HCT116 (cell line): ENCODE results near the gene PML. TPM values are rescaled to one million over a fixed set of nuclear protein-coding genes. Genes with fewer than 3 reads are reported as not detected.

Source experiments
- ATAC-seq: fragments of 200-7000 bp; cut with Tn5 transposase; 2 replicates; pipeline ENCODE4 v1.9.1; 2020; ENCODE audit warnings: mild to moderate bottlenecking, moderate library complexity
- BruUV-seq: library from RNA; stranded (reverse); fragments of 400-500 nt; replicated peaks from 2 replicates; lab custom pipeline; 2021; lab: Mats Ljungman, UMichigan
- CTCF ChIA-PET: fragments of 300-600 bp; sonication (Branson Sonifier 250); formaldehyde crosslinking; loops from one replicate; lab custom pipeline; 2021; ENCODE audit warnings: antibody characterized with exemption; lab: Charles Lee
- POLR2A ChIA-PET: fragments of 300-600, 350-600 bp; sonication (Branson Sonifier 250); formaldehyde crosslinking; loops from one replicate; lab custom pipeline; 2021; ENCODE audit warnings: antibody characterized with exemption; lab: Charles Lee
- RAD21 ChIA-PET, 2 experiments: fragments of 300-600 bp; sonication (Branson Sonifier 250); formaldehyde crosslinking; loops; one replicate each; lab custom pipeline; 2023; ENCODE audit warnings: low total read pairs in 2 of 2; ENCODE audit not compliant: uncharacterized antibody in 2 of 2, unreplicated experiment in 2 of 2, low non-redundant PET in 1 of 2; lab: Charles Lee
- DNase-seq: peaks from one replicate; pipeline ENCODE4 v3.0.0-alpha.2; 2010; ENCODE audit warnings: low read depth, low spot score
- H2AFZ ChIP-seq: fragments of 200-600 bp; shearing (Covaris generic), sonication (generic); 2 replicates; pipeline ENCODE4 v1.6.1; 2017; ENCODE audit warnings: low read depth, mixed run types, mixed read lengths, antibody characterized with exemption, low read length; ENCODE audit not compliant: poor library complexity, severe bottlenecking
- H3K27ac ChIP-seq: 2 replicates; pipeline ENCODE4 v1.5.1; 2012; ENCODE audit warnings: low read depth, low read length
- H3K27me3 ChIP-seq: fragments of 200-600 bp; sonication (generic); 2 replicates; pipeline ENCODE4 v1.6.1; 2016; ENCODE audit warnings: mixed run types, low read length, mixed read lengths; ENCODE audit not compliant: insufficient read depth
- H3K36me3 ChIP-seq, 2 experiments: fragments of 200-500 bp in 1 of 2; fragments of 200-600 bp in 1 of 2; sonication (Bioruptor generic) in 1 of 2; sonication (generic) in 1 of 2; 2 replicates each; pipeline versions ENCODE4 v1.5.1 to v1.6.1; 2014 to 2016; ENCODE audit warnings: low read length in 2 of 2, inconsistent platforms in 1 of 2, mixed read lengths in 1 of 2, mixed run types in 1 of 2; ENCODE audit not compliant: insufficient read depth in 2 of 2, control insufficient read depth in 1 of 2
- H3K4me1 ChIP-seq, 2 experiments: fragments of 200-600 bp in 1 of 2; sonication (generic) in 1 of 2; 2 replicates each; pipeline versions ENCODE4 v1.5.1 to v1.6.1; 2012 to 2017; ENCODE audit warnings: low read length in 2 of 2, inconsistent platforms in 1 of 2, mild to moderate bottlenecking in 1 of 2, mixed read lengths in 1 of 2, mixed run types in 1 of 2, moderate library complexity in 1 of 2; ENCODE audit not compliant: insufficient read depth in 2 of 2, control insufficient read depth in 1 of 2
- H3K4me2 ChIP-seq: fragments of 200-600 bp; sonication (generic); 2 replicates; pipeline ENCODE4 v1.6.1; 2017; ENCODE audit warnings: mixed run types, low read length, mixed read lengths
- H3K4me3 ChIP-seq, 2 experiments: fragments of 200-600 bp in 1 of 2; sonication (generic) in 1 of 2; replicated peaks in 1 of 2; 2 replicates each; pipeline ENCODE4 v1.5.1; 2011 to 2016; ENCODE audit warnings: low read length in 2 of 2, control low read depth in 1 of 2, low read depth in 1 of 2, mild to moderate bottlenecking in 1 of 2, mixed read lengths in 1 of 2, mixed run types in 1 of 2
- H3K79me2 ChIP-seq: fragments of 200-600 bp; sonication (generic); 2 replicates; pipeline ENCODE4 v1.6.1; 2017; ENCODE audit warnings: mild to moderate bottlenecking, mixed run types, low read length, moderate library complexity, mixed read lengths; ENCODE audit not compliant: insufficient read depth
- H3K9ac ChIP-seq: fragments of 200-600 bp; sonication (generic); 2 replicates; pipeline ENCODE4 v1.6.1; 2016; ENCODE audit warnings: low read length, mixed read lengths
- H3K9me2 ChIP-seq: fragments of 200-600 bp; sonication (generic), shearing (Covaris generic); 2 replicates; pipeline ENCODE4 v1.6.1; 2017; ENCODE audit warnings: mixed run types, mild to moderate bottlenecking, moderate library complexity; ENCODE audit not compliant: insufficient read depth
- H3K9me3 ChIP-seq, 2 experiments: fragments of 200-500 bp in 1 of 2; fragments of 200-600 bp in 1 of 2; sonication (Bioruptor generic) in 1 of 2; sonication (generic) in 1 of 2; 2 replicates each; pipeline ENCODE4 v1.6.1; 2014 to 2017; ENCODE audit warnings: low read length in 2 of 2, mixed read lengths in 2 of 2, inconsistent platforms in 1 of 2, low read depth in 1 of 2, mild to moderate bottlenecking in 1 of 2, mixed run types in 1 of 2, moderate library complexity in 1 of 2; ENCODE audit not compliant: control insufficient read depth in 1 of 2, insufficient read depth in 1 of 2
- H4K20me1 ChIP-seq: fragments of 200-600 bp; sonication (generic), shearing (Covaris generic); 2 replicates; pipeline ENCODE4 v1.6.1; 2017; ENCODE audit warnings: mixed run types, mild to moderate bottlenecking, moderate library complexity; ENCODE audit not compliant: insufficient read depth
- CTCF ChIP-seq, 3 experiments: fragments of 200-600 bp in 1 of 3; sonication (generic) in 1 of 3; IDR thresholded peaks in 2 of 3; conservative IDR thresholded peaks in 1 of 3; 2 replicates each; pipeline ENCODE4 v1.5.1; 2012 to 2017; ENCODE audit warnings: low read depth in 2 of 3, low read length in 2 of 3, antibody characterized with exemption in 1 of 3, borderline replicate concordance in 1 of 3, control low read depth in 1 of 3, mild to moderate bottlenecking in 1 of 3, mixed read lengths in 1 of 3, mixed run types in 1 of 3, moderate library complexity in 1 of 3; ENCODE audit not compliant: insufficient read depth in 1 of 3
- EZH2phosphoT487 ChIP-seq: fragments of 200-600 bp; IDR thresholded peaks from 2 replicates; pipeline ENCODE4 v1.6.1; 2018; ENCODE audit warnings: antibody characterized with exemption, borderline replicate concordance
- POLR2A ChIP-seq: IDR thresholded peaks from 2 replicates; pipeline ENCODE4 v1.7.0; 2011; ENCODE audit warnings: borderline replicate concordance; ENCODE audit not compliant: insufficient read depth, insufficient read length; ENCODE audit errors: extremely low read depth
- POLR2AphosphoS5 ChIP-seq: IDR thresholded peaks from 2 replicates; pipeline ENCODE4 v1.6.1; 2011; ENCODE audit warnings: mild to moderate bottlenecking, low read depth, low read length, moderate library complexity
- RAD21 ChIP-seq: IDR thresholded peaks from 2 replicates; pipeline ENCODE4 v1.6.1; 2012; ENCODE audit warnings: low read depth, mild to moderate bottlenecking
- REST ChIP-seq: IDR thresholded peaks from 2 replicates; pipeline ENCODE4 v1.6.1; 2012; ENCODE audit warnings: low read depth
- SIN3A ChIP-seq: IDR thresholded peaks from 2 replicates; pipeline ENCODE4 v1.6.1; 2012; ENCODE audit warnings: low read depth
- SP1 ChIP-seq: IDR thresholded peaks from 2 replicates; pipeline ENCODE4 v1.6.1; 2012; ENCODE audit warnings: low read depth
- TCF7L2 ChIP-seq: IDR thresholded peaks from 2 replicates; pipeline ENCODE4 v1.7.0; 2011; ENCODE audit warnings: borderline replicate concordance, inconsistent platforms; ENCODE audit not compliant: insufficient read depth, insufficient read length; ENCODE audit errors: extremely low read depth
- ZFX ChIP-seq: fragments of 450-650 bp; IDR thresholded peaks from 2 replicates; pipeline ENCODE4 v1.6.1; 2017
- ZNF274 ChIP-seq: fragments of 200-500 bp; sonication (Bioruptor generic); IDR thresholded peaks from 2 replicates; pipeline ENCODE4 v1.6.1; 2014; ENCODE audit warnings: mild to moderate bottlenecking, low read depth, low read length, inconsistent platforms
- intact Hi-C: fragments of 100-400 bp; cut with micrococcal nuclease; formaldehyde crosslinking; loops from 2 replicates; pipeline ENCODE4 v1.10.0; 2022
- total RNA-seq: library from RNA; stranded (reverse); gene quantifications from one replicate; pipeline ENCODE4 v1.2.1, GENCODE V29; 2021; ENCODE audit not compliant: unreplicated experiment
- TF ChIP-seq, protein P1 (sequence below): IDR thresholded peaks from 2 replicates; pipeline ENCODE4 v1.6.1; 2012

PML gene
- total RNA-seq, 1 experiment from 2014 or later = 28.1 TPM

GRCh38 chr15:73965094-73965757, 29.3 kb upstream of the PML start:
- Histone ChIP-seq H2AFZ (peak overlapping the region; percentile 89), H4K20me1 (no peaks in the 10 kb centered on the region), H3K79me2 (no peaks in the 10 kb centered on the region), H3K9me2 (no peaks in the 10 kb centered on the region), H3K4me1 (peaks cover 8 to 11% of the 10 kb centered on the region in 2 experiments; a peak in 3 of 4 replicates), H3K27me3 (no peaks in the 10 kb centered on the region), H3K9me3 (no peaks in the 10 kb centered on the region), H3K4me2 (peak overlapping the region; percentile 82), H3K9ac (no peak overlapping the region), H3K36me3 (no peaks in the 10 kb centered on the region), H3K4me3 (peak overlapping the region; percentile 30 to 43), H3K27ac (no peak overlapping the region; the same call in 1 of the 2 replicates)
- no TSS peak for BruUV-seq
- intact Hi-C loops = no loop called here
- POLR2A ChIA-PET = no interaction called here
- DNase-seq = no peak
- peak; percentile 70 for ATAC-seq
- CTCF ChIA-PET = interaction anchor here (0.6 to 4.1 kb wide), 6 partner anchors 9 to 91 kb away, joined by 3 to 23 read pairs (median 4); no protein-coding TSS in a partner anchor
- TF ChIP-seq CTCF (IDR thresholded peaks at IDR 0.05 in 2 of 3, conservative IDR thresholded peaks at IDR 0.05 in 1 of 3; ENCODE audit: borderline replicate concordance in 1 of 3, insufficient read depth in 1 of 3, low read depth in 2 of 3, low read length in 2 of 3) (0 out of 6 replicates have a peak, but pooled peaks of 1 of the 3 experiments have one; percentile 6), TCF7L2 (peak; percentile 66), ZNF274 (no peak)
- RAD21 ChIA-PET = interaction anchor here (0.6 to 0.7 kb wide), 2 partner anchors 14 to 66 kb away, joined by 3 read pairs; no protein-coding TSS in a partner anchor

- POLR2A ChIA-PET = no interaction called here
- RAD21 ChIA-PET = interaction anchor here in 1 of 2 experiments (0.7 kb wide), 1 partner anchor 15 kb away, joined by 3 read pairs; no protein-coding TSS in a partner anchor
- ATAC-seq (no peak), DNase-seq (no peak)
- no TSS peak for BruUV-seq
- intact Hi-C loops = no loop called here
- Histone ChIP-seq H2AFZ (no peak overlapping the region), H3K4me3 (no peak overlapping the region), H3K9me2 (no peaks in the 10 kb centered on the region), H3K27ac (no peak overlapping the region), H3K36me3 (no peaks in the 10 kb centered on the region), H3K9me3 (no peaks in the 10 kb centered on the region), H3K79me2 (no peaks in the 10 kb centered on the region), H3K9ac (no peak overlapping the region), H3K27me3 (no peaks in the 10 kb centered on the region), H4K20me1 (no peaks in the 10 kb centered on the region), H3K4me2 (no peak overlapping the region), H3K4me1 (peaks cover 8 to 11% of the 10 kb centered on the region in 2 experiments; a peak in 3 of 4 replicates)
- CTCF ChIA-PET = interaction anchor here (0.6 to 4.1 kb wide), 4 partner anchors 9 to 71 kb away, joined by 3 to 23 read pairs (median 4); no protein-coding TSS in a partner anchor
- no peak for TF ChIP-seq EZH2phosphoT487
- TF ChIP-seq, protein P1, sequence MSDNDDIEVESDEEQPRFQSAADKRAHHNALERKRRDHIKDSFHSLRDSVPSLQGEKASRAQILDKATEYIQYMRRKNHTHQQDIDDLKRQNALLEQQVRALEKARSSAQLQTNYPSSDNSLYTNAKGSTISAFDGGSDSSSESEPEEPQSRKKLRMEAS = no peak
- no peak for TF ChIP-seq RAD21
- no peak for TF ChIP-seq ZFX
- no peak for TF ChIP-seq SP1
- TF ChIP-seq POLR2A = no peak
- TF ChIP-seq POLR2AphosphoS5 = no peak
- TF ChIP-seq SIN3A = no peak
- no peak for TF ChIP-seq REST
Measured at GRCh38 chr15:73965758-73966113, 28.8 kb upstream of the PML start.
